Nephron (organoid): Measurements from ENCODE around the gene PALD1.
A peak's percentile ranks its signal among the peaks of the same experiment; 100 is the strongest.

Experiments
- H3K27ac Mint-ChIP-seq, 3 experiments: 2 replicates each; pipeline ENCODE4 v1.8.0; 2020; ENCODE audit warnings: mixed read lengths in 3 of 3, mild to moderate bottlenecking in 2 of 3, moderate library complexity in 1 of 3
- H3K27me3 Mint-ChIP-seq: 2 replicates; pipeline ENCODE4 v1.8.0; 2021; ENCODE audit warnings: low read depth, mild to moderate bottlenecking, moderate library complexity, mixed read lengths
- H3K36me3 Mint-ChIP-seq: 2 replicates; pipeline ENCODE4 v1.8.0; 2020; ENCODE audit warnings: low read depth, mixed read lengths
- H3K4me1 Mint-ChIP-seq: 2 replicates; pipeline ENCODE4 v1.8.0; 2020; ENCODE audit warnings: mixed read lengths
- H3K4me3 Mint-ChIP-seq, 3 experiments: 2 replicates each; pipeline ENCODE4 v1.8.0; 2020; ENCODE audit warnings: mild to moderate bottlenecking in 3 of 3, mixed read lengths in 3 of 3, moderate library complexity in 2 of 3
- H3K9me3 Mint-ChIP-seq: 2 replicates; pipeline ENCODE4 v1.8.0; 2020; ENCODE audit warnings: mixed read lengths
- TF ChIP-seq, protein P1 (sequence below), 3 experiments: fragments of 200-600 bp; sonication (generic); IDR thresholded peaks; one replicate each; pipeline ENCODE4 v1.5.0; 2021; ENCODE audit warnings: antibody characterized with exemption in 3 of 3; ENCODE audit not compliant: unreplicated experiment in 3 of 3

The PALD1 gene

DNA sequence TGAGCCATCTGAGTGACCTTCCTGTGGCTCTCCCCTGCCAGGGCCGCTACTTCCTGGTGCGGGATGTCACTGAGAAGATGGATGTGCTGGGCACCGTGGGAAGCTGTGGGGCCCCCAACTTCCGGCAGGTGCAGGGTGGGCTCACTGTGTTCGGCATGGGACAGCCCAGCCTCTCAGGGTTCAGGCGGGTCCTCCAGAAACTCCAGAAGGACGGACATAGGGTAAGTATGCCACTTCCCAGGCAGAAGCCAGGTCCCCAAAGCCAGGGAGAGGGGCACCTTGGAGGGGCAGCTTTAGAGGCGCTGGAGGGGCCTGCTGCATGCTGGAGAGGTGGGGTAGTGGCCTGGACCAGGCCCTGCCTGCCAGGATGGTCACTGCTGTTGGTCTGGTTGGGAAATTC, 51.3 kb downstream of the PALD1 start:
- Mint-ChIP-seq H3K27me3 (peaks cover 6% of the 10 kb centered on the region), H3K4me3 (no peak overlapping the region), H3K27ac (no peak overlapping the region), H3K9me3 (no peaks in the 10 kb centered on the region), H3K4me1 (peaks cover 19% of the 10 kb centered on the region), H3K36me3 (no peaks in the 10 kb centered on the region)
- TF ChIP-seq, protein P1, sequence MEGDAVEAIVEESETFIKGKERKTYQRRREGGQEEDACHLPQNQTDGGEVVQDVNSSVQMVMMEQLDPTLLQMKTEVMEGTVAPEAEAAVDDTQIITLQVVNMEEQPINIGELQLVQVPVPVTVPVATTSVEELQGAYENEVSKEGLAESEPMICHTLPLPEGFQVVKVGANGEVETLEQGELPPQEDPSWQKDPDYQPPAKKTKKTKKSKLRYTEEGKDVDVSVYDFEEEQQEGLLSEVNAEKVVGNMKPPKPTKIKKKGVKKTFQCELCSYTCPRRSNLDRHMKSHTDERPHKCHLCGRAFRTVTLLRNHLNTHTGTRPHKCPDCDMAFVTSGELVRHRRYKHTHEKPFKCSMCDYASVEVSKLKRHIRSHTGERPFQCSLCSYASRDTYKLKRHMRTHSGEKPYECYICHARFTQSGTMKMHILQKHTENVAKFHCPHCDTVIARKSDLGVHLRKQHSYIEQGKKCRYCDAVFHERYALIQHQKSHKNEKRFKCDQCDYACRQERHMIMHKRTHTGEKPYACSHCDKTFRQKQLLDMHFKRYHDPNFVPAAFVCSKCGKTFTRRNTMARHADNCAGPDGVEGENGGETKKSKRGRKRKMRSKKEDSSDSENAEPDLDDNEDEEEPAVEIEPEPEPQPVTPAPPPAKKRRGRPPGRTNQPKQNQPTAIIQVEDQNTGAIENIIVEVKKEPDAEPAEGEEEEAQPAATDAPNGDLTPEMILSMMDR (IDR thresholded peaks at IDR 0.05; ENCODE audit: unreplicated experiment in 3 of 3): no peak

DNA sequence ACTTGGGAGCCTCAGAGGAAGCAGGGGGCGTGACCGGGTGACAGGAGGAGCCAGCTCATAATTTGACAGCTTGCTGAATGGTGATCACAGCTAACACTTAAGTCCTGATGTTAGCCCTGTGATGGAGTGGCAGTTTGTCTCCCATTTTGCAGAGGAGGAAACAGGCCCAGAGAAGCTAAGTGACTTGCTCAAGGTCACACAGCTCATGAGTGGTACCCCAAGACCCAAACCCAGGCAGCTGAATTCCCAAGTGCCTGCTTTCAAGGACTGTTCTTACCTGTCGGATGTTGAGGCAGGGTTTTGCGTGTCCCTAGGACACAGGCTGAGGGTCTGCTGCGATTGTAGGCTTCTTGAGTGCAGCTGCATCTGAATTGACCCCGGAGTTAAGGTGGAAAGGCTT, 51.7 kb downstream of the PALD1 start:
- H3K4me3 Mint-ChIP-seq: no peak overlapping the region
- peaks cover 21% of the 10 kb centered on the region for H3K4me1 Mint-ChIP-seq
- TF ChIP-seq, protein P1 (IDR thresholded peaks at IDR 0.05; ENCODE audit: unreplicated experiment in 3 of 3): no peak
- no peaks in the 10 kb centered on the region for H3K9me3 Mint-ChIP-seq
- peaks cover 9% of the 10 kb centered on the region for H3K27me3 Mint-ChIP-seq
- H3K27ac Mint-ChIP-seq: no peak overlapping the region
- H3K36me3 Mint-ChIP-seq: no peaks in the 10 kb centered on the region

DNA sequence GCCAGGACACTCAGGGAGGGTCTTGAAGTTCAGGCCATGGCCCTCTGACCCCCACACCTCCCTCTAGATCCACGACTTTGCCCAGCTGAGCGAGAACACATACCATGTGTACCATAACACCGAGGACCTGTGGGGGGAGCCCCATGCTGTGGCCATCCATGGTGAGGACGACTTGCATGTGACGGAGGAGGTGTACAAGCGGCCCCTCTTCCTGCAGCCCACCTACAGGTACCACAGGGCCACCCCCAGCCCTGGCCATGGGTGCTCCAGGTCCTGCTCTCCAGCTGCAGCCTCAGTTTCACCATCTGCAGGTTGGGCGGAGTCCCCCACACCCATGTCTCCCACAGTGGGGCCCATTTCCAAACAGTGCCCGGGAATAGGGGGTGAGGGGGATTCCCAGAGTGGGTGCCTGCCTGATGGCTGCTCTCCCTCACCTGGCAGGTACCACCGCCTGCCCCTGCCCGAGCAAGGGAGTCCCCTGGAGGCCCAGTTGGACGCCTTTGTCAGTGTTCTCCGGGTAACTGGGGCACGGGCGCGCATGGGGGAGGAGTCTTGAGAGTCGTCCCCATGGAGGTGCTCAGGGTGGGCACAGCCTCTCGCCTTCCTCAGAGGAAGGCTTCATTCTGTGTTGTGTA, 54.1 kb downstream of the PALD1 start:
- Mint-ChIP-seq H3K27ac (no peak overlapping the region), H3K4me3 (no peak overlapping the region), H3K4me1 (peaks cover 27% of the 10 kb centered on the region)

DNA sequence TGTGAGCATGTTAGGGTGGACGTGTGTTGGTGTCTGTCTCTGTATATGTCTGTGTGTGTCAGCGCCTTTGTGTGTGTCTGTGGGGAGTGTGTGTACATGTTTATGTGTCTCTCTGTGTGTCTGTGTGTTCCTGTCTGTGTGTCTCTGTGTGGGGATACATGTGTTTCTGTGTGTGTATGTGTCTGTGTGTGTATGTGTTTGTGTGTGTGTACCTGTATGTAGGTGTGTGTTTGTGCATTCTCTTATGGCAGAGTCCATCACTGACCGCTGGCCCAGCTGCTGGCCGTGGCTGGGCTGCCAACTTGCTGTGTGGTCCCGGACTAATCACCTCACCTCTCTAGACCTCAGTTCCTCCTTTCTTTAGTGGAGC, 54.6 kb downstream of the PALD1 start:
- Mint-ChIP-seq H3K27me3 (peaks cover 9% of the 10 kb centered on the region), H3K4me3 (no peak overlapping the region), H3K36me3 (no peaks in the 10 kb centered on the region), H3K4me1 (peaks cover 27% of the 10 kb centered on the region), H3K27ac (no peak overlapping the region), H3K9me3 (no peaks in the 10 kb centered on the region)
- TF ChIP-seq, protein P1 (IDR thresholded peaks at IDR 0.05; ENCODE audit: unreplicated experiment in 3 of 3): no peak

More for the DNA sequence above, 54.1 kb downstream of the PALD1 start:
- TF ChIP-seq, protein P1 (IDR thresholded peaks at IDR 0.05; ENCODE audit: unreplicated experiment in 3 of 3): no peak
- Mint-ChIP-seq H3K36me3 (no peaks in the 10 kb centered on the region), H3K27me3 (peaks cover 9% of the 10 kb centered on the region), H3K9me3 (no peaks in the 10 kb centered on the region)

DNA sequence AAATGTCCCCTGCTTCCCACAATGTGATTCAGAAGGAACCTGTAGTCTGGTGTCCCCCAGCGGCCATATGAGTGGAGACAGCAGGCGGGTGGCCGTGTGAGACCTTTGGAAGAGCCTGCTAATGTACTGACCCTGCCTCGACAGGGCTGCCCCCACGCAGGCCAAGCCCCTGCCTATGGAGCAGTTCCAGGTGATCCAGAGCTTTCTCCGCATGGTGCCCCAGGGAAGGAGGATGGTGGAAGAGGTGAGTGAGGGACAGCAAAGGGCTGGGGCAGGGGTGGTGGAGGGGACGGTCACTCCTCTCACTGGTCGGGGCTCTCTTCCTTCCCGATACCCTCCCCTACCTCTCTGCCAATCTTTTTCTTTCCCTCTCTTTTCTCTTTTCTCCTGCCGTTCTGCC, 55.7 kb downstream of the PALD1 start:
- TF ChIP-seq, protein P1 (IDR thresholded peaks at IDR 0.05; ENCODE audit: unreplicated experiment in 3 of 3): no peak
- no peaks in the 10 kb centered on the region for H3K36me3 Mint-ChIP-seq
- no peak overlapping the region for H3K4me3 Mint-ChIP-seq
- H3K27me3 Mint-ChIP-seq: peaks cover 9% of the 10 kb centered on the region
- H3K4me1 Mint-ChIP-seq: peaks cover 27% of the 10 kb centered on the region
- H3K27ac Mint-ChIP-seq: peak overlapping the region in 2 of 3 experiments; percentile 68 to 77
- H3K9me3 Mint-ChIP-seq: no peaks in the 10 kb centered on the region

DNA sequence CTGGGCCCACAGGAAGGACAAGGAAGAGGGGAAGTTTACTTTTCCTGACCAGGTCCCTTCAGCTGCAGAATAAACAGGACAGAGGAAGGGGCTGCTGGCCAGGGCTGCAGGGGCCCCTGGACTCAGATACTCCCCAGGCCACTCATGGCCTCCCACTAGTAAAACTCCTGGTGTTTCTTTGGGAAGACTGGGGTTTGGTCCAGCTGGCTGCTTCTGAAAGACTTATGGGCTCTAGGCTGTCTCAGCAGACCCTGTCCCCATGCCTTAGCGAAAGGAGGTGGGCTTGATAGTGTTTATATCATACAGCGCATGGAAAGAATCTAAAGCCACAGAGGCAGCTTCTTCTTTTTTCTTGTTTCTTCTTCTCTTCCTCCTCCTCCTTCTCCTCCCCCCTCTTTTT, 56.4 kb downstream of the PALD1 start:
- Mint-ChIP-seq H3K27ac (peak overlapping the region; percentile 23 to 77 (median 68)), H3K36me3 (no peaks in the 10 kb centered on the region), H3K4me3 (peak overlapping the region in 1 of 3 experiments; percentile 25)

More for the DNA sequence above, 56.4 kb downstream of the PALD1 start:
- peaks cover 9% of the 10 kb centered on the region for H3K27me3 Mint-ChIP-seq
- TF ChIP-seq, protein P1 (IDR thresholded peaks at IDR 0.05; ENCODE audit: unreplicated experiment in 3 of 3): no peak
- peaks cover 31% of the 10 kb centered on the region for H3K4me1 Mint-ChIP-seq
- no peaks in the 10 kb centered on the region for H3K9me3 Mint-ChIP-seq
